Measurements from ENCODE around the gene SACM1L. TPM values are rescaled to one million over a fixed set of nuclear protein-coding genes. Genes with fewer than 3 reads are reported as not detected.
A peak's percentile ranks its signal among the peaks of the same experiment; 100 is the strongest.

The SACM1L gene
- total RNA-seq, 1 donor from 2014 or later = 19.8 TPM

- Histone ChIP-seq H3K27me3 (ENCODE audit: control insufficient read depth, insufficient read depth, low read length) (no peaks in the 10 kb centered on the region), H3K36me3 (ENCODE audit: control insufficient read depth, insufficient read depth, low read length) (peaks cover 1% of the 10 kb centered on the region), H3K4me3 (ENCODE audit: low read depth, low read length) (no peak overlapping the region)
- no peak for TF ChIP-seq CTCF (IDR thresholded peaks at IDR 0.05; ENCODE audit: insufficient read depth, low read length, poor library complexity, severe bottlenecking)
- DNase-seq (ENCODE audit: low read depth) = no peak
These were observed 18.2 kb upstream of the SACM1L start for GRCh38 chr3:45670991-45671390.

GRCh38 chr3:45673273-45673672 lies 15.9 kb upstream of the SACM1L start:
- DNase-seq (ENCODE audit: low read depth) = no peak
- Histone ChIP-seq H3K36me3 (ENCODE audit: control insufficient read depth, insufficient read depth, low read length) (peaks cover 1% of the 10 kb centered on the region), H3K4me3 (ENCODE audit: low read depth, low read length) (no peak overlapping the region), H3K27me3 (ENCODE audit: control insufficient read depth, insufficient read depth, low read length) (no peaks in the 10 kb centered on the region)
- TF ChIP-seq CTCF (IDR thresholded peaks at IDR 0.05; ENCODE audit: insufficient read depth, low read length, poor library complexity, severe bottlenecking) = no peak

- no peak for TF ChIP-seq CTCF (IDR thresholded peaks at IDR 0.05; ENCODE audit: insufficient read depth, low read length, poor library complexity, severe bottlenecking)
- no peaks in the 10 kb centered on the region for H3K36me3 ChIP-seq (ENCODE audit: control insufficient read depth, insufficient read depth, low read length)
- no peak for DNase-seq (ENCODE audit: low read depth)
- H3K4me3 ChIP-seq (ENCODE audit: low read depth, low read length) = no peak overlapping the region
- H3K27me3 ChIP-seq (ENCODE audit: control insufficient read depth, insufficient read depth, low read length) = no peaks in the 10 kb centered on the region
These were observed 12.7 kb upstream of the SACM1L start for GRCh38 chr3:45676325-45677032.

- Histone ChIP-seq H3K36me3 (ENCODE audit: control insufficient read depth, insufficient read depth, low read length) (no peaks in the 10 kb centered on the region), H3K27me3 (ENCODE audit: control insufficient read depth, insufficient read depth, low read length) (no peaks in the 10 kb centered on the region), H3K4me3 (ENCODE audit: low read depth, low read length) (no peak overlapping the region)
- DNase-seq (ENCODE audit: low read depth) = peak; percentile 67
- no peak for TF ChIP-seq CTCF (IDR thresholded peaks at IDR 0.05; ENCODE audit: insufficient read depth, low read length, poor library complexity, severe bottlenecking)
These were observed 12.2 kb upstream of the SACM1L start for GRCh38 chr3:45677033-45677446.

GRCh38 chr3:45677841-45678240 lies 11.4 kb upstream of the SACM1L start:
- Histone ChIP-seq H3K27me3 (ENCODE audit: control insufficient read depth, insufficient read depth, low read length) (no peaks in the 10 kb centered on the region), H3K36me3 (ENCODE audit: control insufficient read depth, insufficient read depth, low read length) (no peaks in the 10 kb centered on the region), H3K4me3 (ENCODE audit: low read depth, low read length) (no peak overlapping the region)
- no peak for TF ChIP-seq CTCF (IDR thresholded peaks at IDR 0.05; ENCODE audit: insufficient read depth, low read length, poor library complexity, severe bottlenecking)
- DNase-seq (ENCODE audit: low read depth) = no peak

- H3K4me3 ChIP-seq (ENCODE audit: low read depth, low read length) = no peak overlapping the region
- no peak for TF ChIP-seq CTCF (IDR thresholded peaks at IDR 0.05; ENCODE audit: insufficient read depth, low read length, poor library complexity, severe bottlenecking)
- no peak for DNase-seq (ENCODE audit: low read depth)
These were observed 9.4 kb upstream of the SACM1L start for GRCh38 chr3:45679805-45680204.

More at GRCh38 chr3:45679805-45680204, 9.4 kb upstream of the SACM1L start:
- Histone ChIP-seq H3K36me3 (ENCODE audit: control insufficient read depth, insufficient read depth, low read length) (no peaks in the 10 kb centered on the region), H3K27me3 (ENCODE audit: control insufficient read depth, insufficient read depth, low read length) (no peaks in the 10 kb centered on the region)
